GM21526 (cell line): ENCODE measurements around the gene PRRT1.
"Not testable (repeated sequence)": the region's sequence is repeated elsewhere in the genome, so short reads cannot be mapped to it uniquely, and the experiment has no call there.

Experiments
- ATAC-seq: cut with Tn5 transposase; IDR thresholded peaks from one replicate; pipeline ENCODE4 v1.9.1; 2021; ENCODE audit warnings: moderate library complexity; ENCODE audit not compliant: unreplicated experiment, low FRiP score

Gene PRRT1

GRCh38 chr6:32152769-32153563 is 1.2 kb upstream of the PRRT1 start:
- ATAC-seq = no peak

DNA sequence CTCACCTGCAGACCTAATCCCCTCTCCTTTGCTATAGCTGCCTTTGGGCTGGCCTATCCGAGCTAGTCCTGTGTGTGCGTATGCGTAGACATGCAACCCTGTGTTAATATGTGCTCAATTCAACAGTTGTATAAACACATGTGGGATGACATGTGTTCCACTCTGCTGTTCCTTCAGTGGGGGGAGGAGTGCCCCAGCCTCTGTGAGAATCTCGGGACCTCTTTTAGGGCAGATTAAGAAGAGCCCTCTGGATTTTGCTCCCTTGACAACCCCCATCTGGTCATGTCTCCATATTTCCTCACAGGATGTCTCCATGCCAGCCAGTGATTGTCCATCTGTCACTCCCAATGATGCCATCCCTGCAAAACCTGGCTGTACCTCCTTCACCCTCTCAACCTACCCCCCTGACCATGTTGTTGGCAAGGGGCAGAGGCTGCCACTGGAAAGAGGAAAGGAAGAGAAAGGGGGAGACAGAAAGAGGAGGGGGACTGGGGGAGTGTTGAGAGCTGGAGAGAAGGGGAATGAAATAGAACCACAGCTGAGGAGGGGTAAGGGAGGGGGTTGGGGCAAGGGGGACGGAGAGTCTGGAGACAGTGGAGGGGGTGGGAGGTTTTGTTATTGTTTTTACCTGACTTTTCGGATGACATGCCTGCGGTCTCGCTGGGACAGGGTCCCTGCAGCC is 417 bp downstream of the PRRT1 start:
- no peak for ATAC-seq

DNA sequence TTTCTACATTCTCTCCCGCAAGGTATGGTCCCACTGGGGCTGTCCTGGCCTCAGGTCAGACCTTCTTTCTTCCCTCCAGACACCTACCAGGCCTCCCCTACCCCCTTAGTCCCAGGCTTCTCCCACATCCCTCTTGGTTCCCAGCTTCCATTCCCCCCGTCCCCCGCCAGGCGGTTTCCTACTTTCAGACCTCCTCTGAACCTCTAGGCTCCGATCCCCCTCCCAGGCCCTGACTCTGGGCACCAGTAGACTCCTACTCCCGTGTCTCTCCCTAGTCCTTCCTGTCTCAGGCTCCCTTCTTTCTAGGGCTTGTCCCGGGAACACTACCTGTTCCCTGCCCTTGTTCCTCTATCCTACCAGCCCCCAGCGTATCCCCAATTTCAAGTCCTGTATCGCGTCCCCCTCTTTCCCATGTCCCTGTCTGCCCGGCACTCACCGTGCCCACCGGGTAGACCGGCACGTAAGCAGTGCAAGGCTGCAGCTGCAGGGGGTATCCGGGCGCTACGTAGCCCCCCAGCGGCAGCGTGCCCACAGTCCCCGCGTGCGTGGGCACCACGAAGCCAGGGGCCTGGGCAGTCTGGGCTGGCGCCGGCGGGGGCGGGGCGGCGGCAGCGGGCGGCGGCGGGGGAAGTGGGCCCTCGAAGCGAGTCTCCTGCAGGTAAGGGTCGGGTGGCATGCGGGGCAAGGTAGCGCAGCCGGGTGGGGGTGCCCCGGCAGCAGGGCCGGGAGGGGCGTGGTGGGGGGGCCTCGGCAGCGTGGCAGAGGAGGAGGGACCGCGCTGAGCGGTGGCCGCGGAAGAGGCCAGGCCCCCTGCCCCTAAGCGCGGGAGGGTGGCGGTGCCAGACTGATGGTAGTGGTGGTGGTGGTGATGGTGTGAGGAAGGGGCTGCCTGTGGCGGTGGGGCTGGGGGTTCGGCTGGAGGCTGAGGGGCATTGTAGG is 1.5 kb downstream of the PRRT1 start:
- ATAC-seq = no peak

DNA sequence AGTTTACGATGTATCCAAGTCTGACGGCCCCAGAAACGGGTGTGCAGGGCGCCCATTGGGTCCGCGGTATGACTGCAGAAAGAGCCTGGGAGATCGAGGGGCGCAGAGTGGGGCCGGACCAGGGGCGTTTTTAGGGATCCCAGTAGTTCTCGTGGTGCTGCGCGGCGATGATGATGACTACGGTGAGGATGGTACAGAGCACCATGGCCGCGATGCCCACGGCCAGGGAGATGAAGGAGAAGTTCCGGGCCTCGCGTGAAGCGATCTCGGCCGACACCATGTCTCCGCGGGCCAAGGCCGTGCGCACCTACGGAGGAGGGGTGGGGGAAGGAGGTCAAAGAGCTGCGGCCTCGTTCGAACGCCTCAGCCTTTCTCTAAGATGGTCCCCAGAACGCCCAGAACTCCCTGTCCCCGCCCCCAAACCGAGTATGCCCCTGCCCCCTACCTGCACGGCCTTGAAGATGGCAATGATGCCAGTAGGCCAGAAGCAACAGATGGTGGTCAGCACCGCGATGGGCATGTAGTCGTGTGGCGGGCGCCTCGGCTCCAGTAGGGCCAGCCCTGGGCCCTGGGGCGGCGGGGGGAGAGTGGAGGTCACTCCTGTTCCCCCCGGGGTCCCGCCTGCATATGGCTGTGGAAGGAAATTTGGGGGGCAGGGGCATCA is 2.5 kb downstream of the PRRT1 start:
- ATAC-seq = no peak

GRCh38 chr6:32148289-32149091 is 3.2 kb downstream of the PRRT1 start:
- no peak for ATAC-seq

DNA sequence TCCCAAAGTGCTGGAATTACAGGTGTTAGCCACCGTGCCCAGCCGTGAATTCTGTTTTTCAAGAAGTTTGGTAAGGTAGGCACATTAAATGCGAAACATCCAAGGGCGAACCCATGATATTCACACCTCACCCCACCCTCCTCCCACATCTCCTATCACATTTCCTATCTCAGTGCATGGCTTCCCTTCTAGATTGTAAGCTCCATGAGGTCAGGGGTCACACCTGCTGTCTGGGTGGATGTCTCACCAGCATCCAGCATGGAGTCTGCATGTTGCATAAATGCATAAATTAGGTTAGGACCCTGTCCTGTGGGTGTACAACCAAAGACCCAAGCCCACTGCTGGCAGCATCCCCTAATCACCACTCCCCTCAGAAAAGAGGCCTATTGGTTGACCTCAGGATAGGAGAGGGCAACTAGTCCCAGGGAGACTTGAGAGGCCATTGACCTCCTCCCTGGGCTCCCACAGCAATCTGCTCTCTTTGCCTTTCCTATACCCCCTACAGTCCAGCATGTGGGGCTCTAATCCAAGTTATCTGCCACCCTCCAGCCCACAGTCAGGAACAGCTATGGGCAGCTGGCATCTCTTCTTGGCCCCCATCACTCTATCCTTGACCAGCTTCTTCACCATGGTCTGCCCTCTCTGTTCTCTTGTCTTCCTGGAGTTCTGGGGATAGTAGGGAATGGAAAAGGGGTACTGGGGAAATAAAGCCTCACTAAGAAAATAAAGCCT is 4.2 kb downstream of the PRRT1 start:
- no peak for ATAC-seq

DNA sequence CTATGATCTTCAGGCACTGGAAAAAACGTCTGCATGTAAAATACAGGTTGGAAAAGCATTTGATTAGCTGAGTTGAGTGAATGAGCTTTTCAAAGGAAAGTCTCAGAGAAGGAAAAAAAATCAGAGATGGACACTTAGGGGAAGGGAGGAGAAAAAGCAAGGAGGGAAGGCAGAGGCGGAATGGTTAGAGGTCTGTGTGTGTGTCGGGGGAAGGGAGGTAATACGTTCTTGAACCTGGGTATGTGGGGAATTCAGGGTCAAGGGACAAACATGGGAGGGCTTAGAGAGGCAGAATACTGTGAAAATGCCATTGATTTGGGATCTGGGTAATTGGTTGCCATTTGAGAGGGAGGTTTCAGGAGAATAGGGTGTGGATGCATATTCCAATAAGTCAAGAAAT is 5.1 kb downstream of the PRRT1 start:
- ATAC-seq = no peak

DNA sequence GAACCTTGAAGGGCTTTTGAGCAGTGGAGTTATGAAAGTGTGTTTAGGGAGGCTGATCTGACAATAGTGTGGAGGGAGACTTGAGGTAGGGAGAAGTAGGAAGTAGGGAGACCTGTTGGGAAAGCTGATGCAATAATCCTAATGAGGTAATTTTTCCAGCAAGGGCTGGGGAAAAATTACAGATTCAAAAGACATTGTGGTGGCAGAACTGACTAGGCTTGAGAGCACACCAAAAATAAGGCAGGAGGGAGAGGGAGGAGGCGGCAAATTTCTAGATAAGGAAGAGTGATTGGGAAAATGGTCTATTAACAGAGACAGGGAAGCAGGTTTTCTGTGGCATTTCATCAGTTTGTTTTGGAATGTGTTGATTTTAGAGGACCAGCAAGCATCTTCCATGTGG is 5.5 kb downstream of the PRRT1 start:
- no peak for ATAC-seq

DNA sequence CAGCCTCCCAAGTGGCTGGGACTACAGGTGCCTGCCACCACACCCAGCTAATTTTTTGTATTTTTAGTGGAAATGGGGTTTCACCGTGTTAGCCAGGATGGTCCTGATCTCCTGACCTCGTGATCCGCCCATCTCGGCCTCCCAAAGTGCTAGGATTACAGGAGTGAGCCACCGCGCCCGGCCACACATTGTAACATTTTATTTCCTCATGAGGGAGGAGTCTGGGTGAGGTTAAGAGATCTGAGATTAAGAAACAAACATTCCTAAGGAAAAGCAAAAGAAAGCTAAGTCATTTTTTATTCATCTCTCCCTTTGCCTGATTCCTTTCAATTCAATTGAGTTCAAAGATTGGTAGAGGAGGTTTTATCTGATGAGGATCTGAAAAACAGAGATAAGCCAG is 7.5 kb downstream of the PRRT1 start:
- ATAC-seq = not testable (repeated sequence)

- no peak for ATAC-seq
Measured at GRCh38 chr6:32140420-32141046, 11.2 kb downstream of the PRRT1 start.

- ATAC-seq = no peak
Measured at GRCh38 chr6:32139590-32139989, 12.1 kb downstream of the PRRT1 start.

GRCh38 chr6:32137454-32137853 is 14.3 kb downstream of the PRRT1 start:
- no peak for ATAC-seq

GRCh38 chr6:32133786-32134185 is 18.0 kb downstream of the PRRT1 start:
- ATAC-seq = no peak

- ATAC-seq = no peak
Measured at GRCh38 chr6:32132110-32132509, 19.6 kb downstream of the PRRT1 start.

GRCh38 chr6:32131439-32131948 is 20.2 kb downstream of the PRRT1 start:
- ATAC-seq = no peak

- no peak for ATAC-seq
Measured at GRCh38 chr6:32129297-32130088, 22.2 kb downstream of the PRRT1 start.

DNA sequence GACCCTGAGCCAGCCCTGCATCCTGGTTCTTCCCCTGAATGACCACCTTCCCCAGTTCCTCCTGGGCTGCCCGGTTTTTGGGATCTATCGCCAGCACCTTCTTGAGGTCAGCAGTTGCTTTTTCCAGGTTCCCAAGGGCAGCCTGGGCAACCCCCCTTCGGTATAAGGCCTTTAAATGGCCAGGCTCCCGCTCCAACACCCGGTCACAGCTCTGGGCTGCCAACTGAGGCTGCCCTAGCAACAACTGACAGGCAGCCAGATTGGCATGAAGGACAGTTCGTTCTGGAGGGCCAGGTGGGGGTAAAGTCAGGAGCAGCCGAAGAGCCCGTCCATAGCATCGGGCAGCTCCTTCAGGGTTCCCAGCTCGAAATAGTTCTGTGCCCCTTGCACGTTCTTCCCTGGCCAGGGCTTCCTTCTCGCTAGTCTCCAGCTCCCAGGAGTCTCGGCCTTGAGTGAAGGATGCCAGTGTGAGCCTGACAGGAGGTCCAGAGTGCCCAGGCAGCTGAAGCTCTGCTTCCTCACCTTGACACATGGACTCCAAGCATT is 22.9 kb downstream of the PRRT1 start:
- no peak for ATAC-seq
